SK-N-SH (cell line): ENCODE measurements around the gene TSGA10IP. TPM values are rescaled to one million over a fixed set of nuclear protein-coding genes. Genes with fewer than 3 reads are reported as not detected.

Experiments
- CTCF ChIA-PET: fragments of 300-600, 350-600 bp; formaldehyde crosslinking; extraction: SDS; loops from one replicate; lab custom pipeline; 2021; lab: Yijun Ruan, JAX
- POLR2A ChIA-PET: fragments of 350-600 bp; sonication (Branson Sonifier 250); formaldehyde crosslinking; extraction: SDS; loops from one replicate; lab custom pipeline; 2020; ENCODE audit warnings: antibody characterized with exemption, inconsistent platforms; lab: Yijun Ruan, JAX
- DNase-seq: peaks from one replicate; pipeline ENCODE4 v3.0.0; 2012
- H2AFZ ChIP-seq: fragments of 200-600 bp; sonication (generic); 2 replicates; pipeline ENCODE4 v1.8.1; 2016; ENCODE audit warnings: antibody characterized with exemption, mild to moderate bottlenecking, low read depth
- H3F3A ChIP-seq: fragments of 200-600 bp; sonication (generic); replicated peaks from 2 replicates; pipeline ENCODE3; 2016; ENCODE audit warnings: antibody characterized with exemption, mild to moderate bottlenecking; ENCODE audit not compliant: insufficient read depth
- H3K27ac ChIP-seq, 2 experiments: fragments of 200-500 bp in 1 of 2; fragments of 200-600 bp in 1 of 2; sonication (Bioruptor generic) in 1 of 2; sonication (generic), shearing (Covaris generic) in 1 of 2; 2 replicates each; pipeline versions ENCODE4 v1.5.1 to v1.6.1; 2014 to 2016; ENCODE audit warnings: low read depth in 2 of 2, inconsistent platforms in 1 of 2, low read length in 1 of 2, mild to moderate bottlenecking in 1 of 2, mixed read lengths in 1 of 2
- H3K27me3 ChIP-seq: fragments of 200-600 bp; sonication (generic), shearing (Covaris generic); 2 replicates; pipeline ENCODE4 v1.6.1; 2016; ENCODE audit warnings: mixed run types; ENCODE audit not compliant: insufficient read depth
- H3K36me3 ChIP-seq, 2 experiments: fragments of 200-500 bp in 1 of 2; fragments of 200-600 bp in 1 of 2; sonication (Bioruptor generic) in 1 of 2; sonication (generic) in 1 of 2; replicated peaks in 1 of 2; 2 replicates each; pipeline versions ENCODE3 to v1.5.1; 2014 to 2016; ENCODE audit warnings: low read length in 1 of 2, mild to moderate bottlenecking in 1 of 2; ENCODE audit not compliant: insufficient read depth in 2 of 2, control insufficient read depth in 1 of 2
- H3K4me1 ChIP-seq, 2 experiments: fragments of 200-500 bp in 1 of 2; fragments of 200-600 bp in 1 of 2; sonication (Bioruptor generic) in 1 of 2; sonication (generic), shearing (Covaris generic) in 1 of 2; 2 replicates each; pipeline versions ENCODE4 v1.5.1 to v1.6.1; 2014 to 2016; ENCODE audit warnings: low read depth in 1 of 2, low read length in 1 of 2, mixed run types in 1 of 2; ENCODE audit not compliant: insufficient read depth in 2 of 2, control insufficient read depth in 1 of 2
- H3K4me2 ChIP-seq: fragments of 200-600 bp; sonication (generic), shearing (Covaris generic); 2 replicates; pipeline ENCODE4 v1.6.1; 2017; ENCODE audit warnings: mixed run types
- H3K4me3 ChIP-seq, 2 experiments: fragments of 200-500 bp in 1 of 2; fragments of 200-600 bp in 1 of 2; sonication (Bioruptor generic) in 1 of 2; sonication (generic), shearing (Covaris generic) in 1 of 2; 2 replicates each; pipeline versions ENCODE4 v1.5.1 to v1.8.1; 2014 to 2016; ENCODE audit warnings: low read depth in 2 of 2, inconsistent platforms in 1 of 2, low read length in 1 of 2, mild to moderate bottlenecking in 1 of 2, mixed read lengths in 1 of 2, moderate library complexity in 1 of 2
- H3K79me2 ChIP-seq: fragments of 200-600 bp; sonication (generic); 2 replicates; pipeline ENCODE4 v1.8.1; 2017; ENCODE audit warnings: mild to moderate bottlenecking; ENCODE audit not compliant: insufficient read depth
- H3K9ac ChIP-seq: fragments of 200-600 bp; sonication (generic); 2 replicates; pipeline ENCODE4 v1.6.1; 2017; ENCODE audit warnings: mixed run types
- H3K9me2 ChIP-seq: fragments of 200-600 bp; sonication (generic); 2 replicates; pipeline ENCODE4 v1.6.1; 2017; ENCODE audit warnings: mixed run types
- H3K9me3 ChIP-seq: fragments of 200-600 bp; sonication (generic); 2 replicates; pipeline ENCODE4 v1.6.1; 2017; ENCODE audit warnings: mixed run types, mild to moderate bottlenecking, moderate library complexity
- H4K20me1 ChIP-seq: fragments of 200-600 bp; sonication (generic); 2 replicates; pipeline ENCODE4 v1.6.1; 2017; ENCODE audit warnings: mild to moderate bottlenecking, mixed run types; ENCODE audit not compliant: insufficient read depth
- NRF1 ChIP-seq: IDR thresholded peaks from 2 replicates; pipeline ENCODE4 v1.6.1; 2012; ENCODE audit warnings: low read depth, mild to moderate bottlenecking, low read length
- RAD21 ChIP-seq: IDR thresholded peaks from 2 replicates; pipeline ENCODE4 v1.6.1; 2012; ENCODE audit warnings: mild to moderate bottlenecking, low read length
- TAF1 ChIP-seq: IDR thresholded peaks from 2 replicates; pipeline ENCODE4 v1.6.1; 2012; ENCODE audit warnings: low read depth, mild to moderate bottlenecking, low read length, moderate library complexity, borderline replicate concordance
- TEAD4 ChIP-seq: IDR thresholded peaks from 2 replicates; pipeline ENCODE4 v1.4.0; 2012; ENCODE audit warnings: mild to moderate bottlenecking, borderline replicate concordance; ENCODE audit not compliant: insufficient read depth
- ZBTB33 ChIP-seq: IDR thresholded peaks from 2 replicates; pipeline ENCODE4 v1.4.0; 2012; ENCODE audit warnings: low read depth, borderline replicate concordance
- WGBS: methylation state at CpG from one replicate; pipeline ENCODE4 v1.1.6; 2017; ENCODE audit warnings: low lambda C conversion rate; 5-methylcytosine and 5-hydroxymethylcytosine counted together
- polyA plus RNA-seq, 3 experiments: library from polyadenylated mRNA; depleted of rRNA; stranded (reverse); fragments of >200 nt; gene quantifications; 2 replicates each; pipeline ENCODE4 v1.2.3, GENCODE V29; 2012
- TF ChIP-seq, protein P1 (sequence below): fragments of 150-350 bp; IDR thresholded peaks from 2 replicates; pipeline ENCODE4 v1.6.1; 2017; ENCODE audit warnings: antibody characterized with exemption, low read length, low read depth, borderline replicate concordance
- TF ChIP-seq, protein P2 (sequence below): IDR thresholded peaks from 2 replicates; pipeline ENCODE4 v1.6.1; 2012; ENCODE audit warnings: mild to moderate bottlenecking, low read depth, low read length, moderate library complexity
- TF ChIP-seq, protein P3 (sequence below): IDR thresholded peaks from 2 replicates; pipeline ENCODE4 v1.4.0; 2012; ENCODE audit warnings: low read depth, borderline replicate concordance
- TF ChIP-seq, protein P4 (sequence below): fragments of 200-600 bp; sonication (generic); IDR thresholded peaks from 2 replicates; pipeline ENCODE4 v1.6.1; 2017; ENCODE audit warnings: antibody characterized with exemption, mild to moderate bottlenecking, moderate library complexity

TSGA10IP gene
- polyA plus RNA-seq, 1 of the 3 experiments (the other 2 are of a cell fraction), result not detected

- H2AFZ ChIP-seq, result no peak overlapping the region
- peaks cover 23% of the 10 kb centered on the region for H3F3A ChIP-seq
- H3K4me2 ChIP-seq, result no peak overlapping the region
- no peak overlapping the region for H3K9ac ChIP-seq
- no peak overlapping the region for H3K27ac ChIP-seq
- peaks cover 4% of the 10 kb centered on the region; the same call in 1 of the 2 replicates for H4K20me1 ChIP-seq
- no peaks in the 10 kb centered on the region for H3K27me3 ChIP-seq
- no peak for TF ChIP-seq ZBTB33
- TF ChIP-seq, protein P1, sequence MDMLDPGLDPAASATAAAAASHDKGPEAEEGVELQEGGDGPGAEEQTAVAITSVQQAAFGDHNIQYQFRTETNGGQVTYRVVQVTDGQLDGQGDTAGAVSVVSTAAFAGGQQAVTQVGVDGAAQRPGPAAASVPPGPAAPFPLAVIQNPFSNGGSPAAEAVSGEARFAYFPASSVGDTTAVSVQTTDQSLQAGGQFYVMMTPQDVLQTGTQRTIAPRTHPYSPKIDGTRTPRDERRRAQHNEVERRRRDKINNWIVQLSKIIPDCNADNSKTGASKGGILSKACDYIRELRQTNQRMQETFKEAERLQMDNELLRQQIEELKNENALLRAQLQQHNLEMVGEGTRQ, result no peak
- TF ChIP-seq, protein P2, sequence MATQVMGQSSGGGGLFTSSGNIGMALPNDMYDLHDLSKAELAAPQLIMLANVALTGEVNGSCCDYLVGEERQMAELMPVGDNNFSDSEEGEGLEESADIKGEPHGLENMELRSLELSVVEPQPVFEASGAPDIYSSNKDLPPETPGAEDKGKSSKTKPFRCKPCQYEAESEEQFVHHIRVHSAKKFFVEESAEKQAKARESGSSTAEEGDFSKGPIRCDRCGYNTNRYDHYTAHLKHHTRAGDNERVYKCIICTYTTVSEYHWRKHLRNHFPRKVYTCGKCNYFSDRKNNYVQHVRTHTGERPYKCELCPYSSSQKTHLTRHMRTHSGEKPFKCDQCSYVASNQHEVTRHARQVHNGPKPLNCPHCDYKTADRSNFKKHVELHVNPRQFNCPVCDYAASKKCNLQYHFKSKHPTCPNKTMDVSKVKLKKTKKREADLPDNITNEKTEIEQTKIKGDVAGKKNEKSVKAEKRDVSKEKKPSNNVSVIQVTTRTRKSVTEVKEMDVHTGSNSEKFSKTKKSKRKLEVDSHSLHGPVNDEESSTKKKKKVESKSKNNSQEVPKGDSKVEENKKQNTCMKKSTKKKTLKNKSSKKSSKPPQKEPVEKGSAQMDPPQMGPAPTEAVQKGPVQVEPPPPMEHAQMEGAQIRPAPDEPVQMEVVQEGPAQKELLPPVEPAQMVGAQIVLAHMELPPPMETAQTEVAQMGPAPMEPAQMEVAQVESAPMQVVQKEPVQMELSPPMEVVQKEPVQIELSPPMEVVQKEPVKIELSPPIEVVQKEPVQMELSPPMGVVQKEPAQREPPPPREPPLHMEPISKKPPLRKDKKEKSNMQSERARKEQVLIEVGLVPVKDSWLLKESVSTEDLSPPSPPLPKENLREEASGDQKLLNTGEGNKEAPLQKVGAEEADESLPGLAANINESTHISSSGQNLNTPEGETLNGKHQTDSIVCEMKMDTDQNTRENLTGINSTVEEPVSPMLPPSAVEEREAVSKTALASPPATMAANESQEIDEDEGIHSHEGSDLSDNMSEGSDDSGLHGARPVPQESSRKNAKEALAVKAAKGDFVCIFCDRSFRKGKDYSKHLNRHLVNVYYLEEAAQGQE, result no peak
- no peak for TF ChIP-seq RAD21
- TF ChIP-seq, protein P3, sequence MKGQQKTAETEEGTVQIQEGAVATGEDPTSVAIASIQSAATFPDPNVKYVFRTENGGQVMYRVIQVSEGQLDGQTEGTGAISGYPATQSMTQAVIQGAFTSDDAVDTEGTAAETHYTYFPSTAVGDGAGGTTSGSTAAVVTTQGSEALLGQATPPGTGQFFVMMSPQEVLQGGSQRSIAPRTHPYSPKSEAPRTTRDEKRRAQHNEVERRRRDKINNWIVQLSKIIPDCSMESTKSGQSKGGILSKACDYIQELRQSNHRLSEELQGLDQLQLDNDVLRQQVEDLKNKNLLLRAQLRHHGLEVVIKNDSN, result no peak
- no peak for TF ChIP-seq TEAD4
- TF ChIP-seq TAF1, result no peak
- no peak for TF ChIP-seq NRF1
- TF ChIP-seq, protein P4, sequence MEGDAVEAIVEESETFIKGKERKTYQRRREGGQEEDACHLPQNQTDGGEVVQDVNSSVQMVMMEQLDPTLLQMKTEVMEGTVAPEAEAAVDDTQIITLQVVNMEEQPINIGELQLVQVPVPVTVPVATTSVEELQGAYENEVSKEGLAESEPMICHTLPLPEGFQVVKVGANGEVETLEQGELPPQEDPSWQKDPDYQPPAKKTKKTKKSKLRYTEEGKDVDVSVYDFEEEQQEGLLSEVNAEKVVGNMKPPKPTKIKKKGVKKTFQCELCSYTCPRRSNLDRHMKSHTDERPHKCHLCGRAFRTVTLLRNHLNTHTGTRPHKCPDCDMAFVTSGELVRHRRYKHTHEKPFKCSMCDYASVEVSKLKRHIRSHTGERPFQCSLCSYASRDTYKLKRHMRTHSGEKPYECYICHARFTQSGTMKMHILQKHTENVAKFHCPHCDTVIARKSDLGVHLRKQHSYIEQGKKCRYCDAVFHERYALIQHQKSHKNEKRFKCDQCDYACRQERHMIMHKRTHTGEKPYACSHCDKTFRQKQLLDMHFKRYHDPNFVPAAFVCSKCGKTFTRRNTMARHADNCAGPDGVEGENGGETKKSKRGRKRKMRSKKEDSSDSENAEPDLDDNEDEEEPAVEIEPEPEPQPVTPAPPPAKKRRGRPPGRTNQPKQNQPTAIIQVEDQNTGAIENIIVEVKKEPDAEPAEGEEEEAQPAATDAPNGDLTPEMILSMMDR, result no peak
- TF ChIP-seq, all 33 proteins: peak for 0
- peaks cover 4 to 6% of the 10 kb centered on the region in 2 experiments; a peak in 3 of 4 replicates for H3K4me1 ChIP-seq
- peaks cover 49% of the 10 kb centered on the region for H3K79me2 ChIP-seq
- no peaks in the 10 kb centered on the region for H3K9me2 ChIP-seq
- ChIA-PET CTCF (interaction anchor here (0.7 to 20.1 kb wide), 3 partner anchors 9 to 110 kb away, joined by 4 to 261 read pairs (median 15); partner anchors contain the start of genes CCDC85B, CTSW and FIBP), POLR2A (no interaction called here)
- peaks cover 30 to 35% of the 10 kb centered on the region in 2 experiments for H3K36me3 ChIP-seq
- DNase-seq, result no peak
- no peak overlapping the region for H3K4me3 ChIP-seq
- H3K9me3 ChIP-seq, result no peaks in the 10 kb centered on the region
- WGBS, result 97% methylated on average over 2 of the region's 2 CpGs
Observed at GRCh38 chr11:65997286-65997685, 52.0 kb downstream of the TSGA10IP start.
